ENCODE measurements around the gene OR5I1. TPM values are rescaled to one million over a fixed set of nuclear protein-coding genes. Genes with fewer than 3 reads are reported as not detected.

Gene OR5I1
- not detected in 2 replicates for total RNA-seq

GRCh38 chr11:55936300-55936699 is at the start of gene OR5I1:
Gene OR5I1 (minus strand): TSS chr11:55936400. CDS start chr11:55936400, 0 bp downstream.

GRCh38 chr11:55969845-55970244 is 33.6 kb upstream of the OR5I1 start, which contains the start of gene OR10AG1:
Gene OR10AG1 (minus strand): TSS chr11:55969945. CDS start chr11:55969907, 38 bp downstream.

GRCh38 chr11:55914482-55914881 is 21.7 kb downstream of the OR5I1 start, which contains the start of gene OR5W2:
Gene OR5W2 (minus strand): TSS chr11:55914582. CDS start chr11:55914582, 0 bp downstream.

Other genes with a start within 250 kb of the OR5I1 start
- not detected in 2 replicates for gene OR5D13, start 163.0 kb downstream of the OR5I1 start, total RNA-seq
- gene OR5D14, start 140.8 kb downstream of the OR5I1 start, total RNA-seq = not detected in 2 replicates
- gene OR5L1, start 125.0 kb downstream of the OR5I1 start, total RNA-seq = not detected in 2 replicates
- gene OR5D18, start 116.8 kb downstream of the OR5I1 start, total RNA-seq = not detected in 2 replicates
- not detected in 2 replicates for gene OR5L2, start 109.2 kb downstream of the OR5I1 start, total RNA-seq
- gene OR5D16, start 97.6 kb downstream of the OR5I1 start, total RNA-seq = not detected in 2 replicates
- not detected in 2 replicates for gene TRIM51, start 53.1 kb downstream of the OR5I1 start, total RNA-seq
- gene OR5W2, start 21.8 kb downstream of the OR5I1 start, total RNA-seq = not detected in 2 replicates
- gene OR10AG1, start 33.5 kb upstream of the OR5I1 start, total RNA-seq = not detected in 2 replicates
- gene OR5F1, start 58.2 kb upstream of the OR5I1 start, total RNA-seq = not detected in 2 replicates
- gene OR5AS1, start 91.3 kb upstream of the OR5I1 start, total RNA-seq = not detected in 2 replicates
- gene OR8I2, start 156.9 kb upstream of the OR5I1 start, total RNA-seq = not detected in 2 replicates
- not detected in 2 replicates for gene OR8H2, start 167.3 kb upstream of the OR5I1 start, total RNA-seq
- gene OR8H3, start 186.0 kb upstream of the OR5I1 start, total RNA-seq = not detected in 2 replicates
- not detected in 2 replicates for gene OR8J3, start 203.8 kb upstream of the OR5I1 start, total RNA-seq
- gene OR8K5, start 223.9 kb upstream of the OR5I1 start, total RNA-seq = not detected in 2 replicates
- not detected in 2 replicates for gene OR5J2, start 240.2 kb upstream of the OR5I1 start, total RNA-seq